Measurements from ENCODE around the gene RFX7. TPM values are rescaled to one million over a fixed set of nuclear protein-coding genes. Genes with fewer than 3 reads are reported as not detected.
A peak's percentile ranks its signal among the peaks of the same experiment; 100 is the strongest.

The RFX7 gene
- total and polyA plus RNA-seq, 4 donors = 2.6 to 14.8 (median 7.2) TPM

- Histone ChIP-seq H3K4me3 (no peak overlapping the region), H3K4me1 (ENCODE audit: control insufficient read depth in 5 of 5, insufficient read depth in 5 of 5, low read length in 5 of 5) (peaks cover 0 to 12% (median 4%) of the 10 kb centered on the region in 5 donors), H3K9me3 (ENCODE audit: control insufficient read depth in 4 of 4, insufficient read depth in 3 of 4, low read length in 3 of 4) (no peaks in the 10 kb centered on the region), H3K27ac (ENCODE audit: low read depth in 1 of 2, low read length in 1 of 2) (no peak overlapping the region), H3K27me3 (ENCODE audit: control insufficient read depth in 3 of 3, insufficient read depth in 3 of 3, low read length in 2 of 3) (no peaks in the 10 kb centered on the region), H3K9ac (ENCODE audit: insufficient read depth in 1 of 2, low read length in 2 of 2) (no peak overlapping the region), H3K36me3 (ENCODE audit: control insufficient read depth in 4 of 4, insufficient read depth in 4 of 4, low read length in 4 of 4) (no peaks in the 10 kb centered on the region)
- ATAC-seq (ENCODE audit: insufficient read depth, low FRiP score) = no peak
- TF ChIP-seq CTCF (IDR thresholded peaks at IDR 0.05; ENCODE audit: control extremely low read depth, extremely low read depth) = no peak
- 50 to 79% methylated on average over 3 of the region's 3 CpGs for WGBS, 2 donors
- DNase-seq = peak in 1 of 3 donors; percentile 12
Observed at GRCh38 chr15:56248311-56248992, 4.8 kb upstream of the RFX7 start.

DNA sequence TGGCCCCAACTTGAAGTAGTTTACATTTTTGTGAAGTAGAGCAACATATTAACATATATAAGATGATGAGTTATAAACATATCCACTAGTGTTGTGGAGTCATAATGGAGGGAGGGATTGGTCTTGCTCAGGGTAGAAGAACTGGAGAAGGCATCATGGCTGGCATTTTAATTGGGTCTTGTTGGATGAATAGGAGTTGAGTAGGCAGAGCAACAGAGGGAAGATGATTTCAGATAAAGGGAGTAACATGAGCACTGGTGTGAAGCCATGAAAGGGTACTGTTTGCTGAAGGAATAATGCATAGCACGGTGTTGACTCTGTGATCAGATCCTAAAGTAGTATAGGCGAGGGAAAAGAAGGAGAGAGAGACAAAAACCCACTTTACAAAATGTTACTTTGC lies 3.6 kb upstream of the RFX7 start:
- Histone ChIP-seq H3K4me3 (no peak overlapping the region), H3K36me3 (ENCODE audit: control insufficient read depth in 4 of 4, insufficient read depth in 4 of 4, low read length in 4 of 4) (no peaks in the 10 kb centered on the region), H3K4me1 (ENCODE audit: control insufficient read depth in 5 of 5, insufficient read depth in 5 of 5, low read length in 5 of 5) (peaks cover 0 to 12% (median 4%) of the 10 kb centered on the region in 5 donors), H3K9me3 (ENCODE audit: control insufficient read depth in 4 of 4, insufficient read depth in 3 of 4, low read length in 3 of 4) (no peaks in the 10 kb centered on the region), H3K27ac (ENCODE audit: low read depth in 1 of 2, low read length in 1 of 2) (no peak overlapping the region), H3K27me3 (ENCODE audit: control insufficient read depth in 3 of 3, insufficient read depth in 3 of 3, low read length in 2 of 3) (no peaks in the 10 kb centered on the region), H3K9ac (ENCODE audit: insufficient read depth in 1 of 2, low read length in 2 of 2) (no peak overlapping the region)
- no peak for TF ChIP-seq CTCF (IDR thresholded peaks at IDR 0.05; ENCODE audit: control extremely low read depth, extremely low read depth)
- ATAC-seq (ENCODE audit: insufficient read depth, low FRiP score) (no peak), DNase-seq (no peak)
- WGBS, 2 donors = 93% methylated on average over 2 of the region's 2 CpGs

DNA sequence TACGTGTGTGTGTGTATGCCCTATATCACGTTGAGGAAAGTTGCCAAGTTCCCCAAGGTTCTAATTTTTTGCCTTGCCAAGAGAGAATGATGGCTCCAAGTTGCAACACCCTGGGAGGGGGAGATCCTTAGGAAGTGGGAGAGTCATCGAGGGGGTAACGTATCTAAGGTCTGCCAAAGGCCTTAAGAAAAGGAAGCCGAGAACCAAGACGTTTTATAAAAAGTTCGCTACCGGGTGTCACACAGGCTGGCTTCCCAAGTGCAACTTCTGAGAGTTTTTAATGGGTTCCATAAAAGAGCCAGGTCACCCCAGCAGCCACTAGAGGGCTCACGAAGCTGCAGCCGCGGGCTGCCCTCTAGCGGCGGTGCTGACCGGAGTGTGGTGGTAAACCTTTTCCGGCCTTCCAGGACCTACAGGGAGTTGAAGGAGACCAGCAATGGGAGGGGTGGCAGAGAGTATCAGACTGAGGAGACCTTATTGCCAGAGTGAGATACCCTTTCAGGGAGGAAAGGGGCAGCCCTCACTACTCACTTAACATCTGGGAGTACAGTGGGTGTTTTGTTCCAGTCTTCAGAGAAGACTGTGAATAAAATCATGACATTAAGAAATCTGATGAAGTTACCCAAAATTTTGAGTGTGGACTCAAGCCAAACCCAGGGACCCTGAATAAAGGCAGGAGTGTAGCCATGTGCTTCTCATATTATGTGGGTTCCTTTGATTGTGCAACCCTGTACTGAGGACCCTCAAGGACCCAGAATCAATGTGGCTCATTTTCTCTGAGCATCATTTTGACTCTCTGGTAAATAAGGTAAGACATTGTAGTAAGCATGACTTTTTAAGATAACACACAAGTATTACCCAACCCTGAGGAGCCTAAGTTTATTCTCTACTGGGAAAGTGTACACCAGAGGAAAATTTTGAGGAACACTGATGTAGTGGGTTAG lies 2.5 kb upstream of the RFX7 start:
- no peak overlapping the region for H3K4me3 ChIP-seq
- peak; percentile 98 for TF ChIP-seq CTCF (IDR thresholded peaks at IDR 0.05; ENCODE audit: control extremely low read depth, extremely low read depth)
- WGBS, 2 donors = 2 to 3% methylated on average over 15 of the region's 15 CpGs

More for the DNA sequence above, 2.5 kb upstream of the RFX7 start:
- H3K4me1 ChIP-seq (ENCODE audit: control insufficient read depth in 5 of 5, insufficient read depth in 5 of 5, low read length in 5 of 5) = peaks cover 0 to 20% (median 4%) of the 10 kb centered on the region in 5 donors
- peak; percentile 80 to 86 (median 83) for DNase-seq
- peak overlapping the region; percentile 41 to 61 for H3K27ac ChIP-seq (ENCODE audit: low read depth in 1 of 2, low read length in 1 of 2)
- no peaks in the 10 kb centered on the region for H3K27me3 ChIP-seq (ENCODE audit: control insufficient read depth in 3 of 3, insufficient read depth in 3 of 3, low read length in 2 of 3)
- peak; percentile 91 for ATAC-seq (ENCODE audit: insufficient read depth, low FRiP score)
- H3K9ac ChIP-seq (ENCODE audit: insufficient read depth in 1 of 2, low read length in 2 of 2) = no peak overlapping the region
- no peaks in the 10 kb centered on the region for H3K9me3 ChIP-seq (ENCODE audit: control insufficient read depth in 4 of 4, insufficient read depth in 3 of 4, low read length in 3 of 4)
- H3K36me3 ChIP-seq (ENCODE audit: control insufficient read depth in 4 of 4, insufficient read depth in 4 of 4, low read length in 4 of 4) = no peaks in the 10 kb centered on the region

Measured in lung (tissue), 12 donors.